Stimulated activated naive CD8-positive, alpha-beta T cell treated with anti-CD3 and anti-CD28 coated beads, Interleukin-15, Interleukin-2, amounts not matched to agents 100 ng/mL and 50 ng/mL, for 24 hours (primary cell): ENCODE data around the gene EIF2B2.

Experiments used
- H3K27ac Mint-ChIP-seq: one replicate; pipeline ENCODE4 v1.8.0; 2021; ENCODE audit warnings: mild to moderate bottlenecking, mixed read lengths
- H3K27me3 Mint-ChIP-seq: one replicate; pipeline ENCODE4 v1.8.0; 2021; ENCODE audit warnings: mixed read lengths
- H3K36me3 Mint-ChIP-seq: one replicate; pipeline ENCODE4 v1.8.0; 2021; ENCODE audit warnings: low read depth, mixed read lengths
- H3K4me1 Mint-ChIP-seq: one replicate; pipeline ENCODE4 v1.8.0; 2021; ENCODE audit warnings: low read depth, mixed read lengths
- H3K4me3 Mint-ChIP-seq: one replicate; pipeline ENCODE4 v1.8.0; 2021; ENCODE audit warnings: mild to moderate bottlenecking, mixed read lengths
- H3K9me3 Mint-ChIP-seq: one replicate; pipeline ENCODE4 v1.8.0; 2021; ENCODE audit warnings: mixed read lengths

Gene EIF2B2

GRCh38 chr14:74963705-74964271 lies 38.9 kb upstream of the EIF2B2 start:
- peaks cover 24% of the 10 kb centered on the region for H3K4me1 Mint-ChIP-seq
- no peaks in the 10 kb centered on the region for H3K36me3 Mint-ChIP-seq
- peaks cover 6% of the 10 kb centered on the region for H3K27me3 Mint-ChIP-seq
- H3K4me3 Mint-ChIP-seq = no peak overlapping the region
- no peaks in the 10 kb centered on the region for H3K9me3 Mint-ChIP-seq
- no peak overlapping the region for H3K27ac Mint-ChIP-seq

- Mint-ChIP-seq H3K36me3 (no peaks in the 10 kb centered on the region), H3K9me3 (no peaks in the 10 kb centered on the region)
These were observed 37.8 kb upstream of the EIF2B2 start for GRCh38 chr14:74964787-74965485.

GRCh38 chr14:74965486-74966153 lies 37.1 kb upstream of the EIF2B2 start:
- Mint-ChIP-seq H3K9me3 (no peaks in the 10 kb centered on the region), H3K27me3 (peaks cover 6% of the 10 kb centered on the region), H3K4me1 (peaks cover 24% of the 10 kb centered on the region), H3K4me3 (no peak overlapping the region), H3K36me3 (no peaks in the 10 kb centered on the region), H3K27ac (no peak overlapping the region)

More at GRCh38 chr14:74964787-74965485, 37.8 kb upstream of the EIF2B2 start:
- no peak overlapping the region for H3K4me3 Mint-ChIP-seq
- H3K27me3 Mint-ChIP-seq = peaks cover 6% of the 10 kb centered on the region
- H3K27ac Mint-ChIP-seq = no peak overlapping the region
- H3K4me1 Mint-ChIP-seq = peaks cover 24% of the 10 kb centered on the region

- H3K36me3 Mint-ChIP-seq = no peaks in the 10 kb centered on the region
These were observed 33.9 kb upstream of the EIF2B2 start for GRCh38 chr14:74968811-74969210.

GRCh38 chr14:74973003-74973653 lies 29.6 kb upstream of the EIF2B2 start:
- Mint-ChIP-seq H3K4me3 (no peak overlapping the region), H3K9me3 (no peaks in the 10 kb centered on the region), H3K27me3 (no peaks in the 10 kb centered on the region), H3K36me3 (no peaks in the 10 kb centered on the region), H3K27ac (no peak overlapping the region), H3K4me1 (no peaks in the 10 kb centered on the region)

More at GRCh38 chr14:74968811-74969210, 33.9 kb upstream of the EIF2B2 start:
- Mint-ChIP-seq H3K4me3 (no peak overlapping the region), H3K9me3 (no peaks in the 10 kb centered on the region), H3K27me3 (peaks cover 6% of the 10 kb centered on the region), H3K27ac (no peak overlapping the region), H3K4me1 (peaks cover 8% of the 10 kb centered on the region)

- H3K27ac Mint-ChIP-seq = no peak overlapping the region
- H3K9me3 Mint-ChIP-seq = no peaks in the 10 kb centered on the region
- H3K27me3 Mint-ChIP-seq = no peaks in the 10 kb centered on the region
- H3K4me1 Mint-ChIP-seq = no peaks in the 10 kb centered on the region
- no peaks in the 10 kb centered on the region for H3K36me3 Mint-ChIP-seq
- no peak overlapping the region for H3K4me3 Mint-ChIP-seq
These were observed 28.8 kb upstream of the EIF2B2 start for GRCh38 chr14:74973905-74974363.

- Mint-ChIP-seq H3K4me3 (no peak overlapping the region), H3K4me1 (no peaks in the 10 kb centered on the region), H3K9me3 (no peaks in the 10 kb centered on the region), H3K27ac (no peak overlapping the region), H3K27me3 (no peaks in the 10 kb centered on the region), H3K36me3 (no peaks in the 10 kb centered on the region)
These were observed 28.2 kb upstream of the EIF2B2 start for GRCh38 chr14:74974364-74975058.

- no peaks in the 10 kb centered on the region for H3K36me3 Mint-ChIP-seq
- H3K4me3 Mint-ChIP-seq = no peak overlapping the region
- no peak overlapping the region for H3K27ac Mint-ChIP-seq
- no peaks in the 10 kb centered on the region for H3K4me1 Mint-ChIP-seq
- H3K27me3 Mint-ChIP-seq = no peaks in the 10 kb centered on the region
- H3K9me3 Mint-ChIP-seq = no peaks in the 10 kb centered on the region
These were observed 27.5 kb upstream of the EIF2B2 start for GRCh38 chr14:74975059-74975810.

- Mint-ChIP-seq H3K27ac (no peak overlapping the region), H3K9me3 (no peaks in the 10 kb centered on the region), H3K27me3 (no peaks in the 10 kb centered on the region), H3K4me3 (no peak overlapping the region), H3K36me3 (no peaks in the 10 kb centered on the region), H3K4me1 (no peaks in the 10 kb centered on the region)
These were observed 26.2 kb upstream of the EIF2B2 start for GRCh38 chr14:74976264-74977113.

GRCh38 chr14:74977164-74977900 lies 25.4 kb upstream of the EIF2B2 start:
- no peak overlapping the region for H3K27ac Mint-ChIP-seq
- H3K4me1 Mint-ChIP-seq = no peaks in the 10 kb centered on the region
- no peaks in the 10 kb centered on the region for H3K36me3 Mint-ChIP-seq
- no peaks in the 10 kb centered on the region for H3K9me3 Mint-ChIP-seq
- H3K27me3 Mint-ChIP-seq = no peaks in the 10 kb centered on the region
- no peak overlapping the region for H3K4me3 Mint-ChIP-seq

- no peak overlapping the region for H3K4me3 Mint-ChIP-seq
- no peaks in the 10 kb centered on the region for H3K9me3 Mint-ChIP-seq
- no peaks in the 10 kb centered on the region for H3K36me3 Mint-ChIP-seq
- no peaks in the 10 kb centered on the region for H3K4me1 Mint-ChIP-seq
- no peaks in the 10 kb centered on the region for H3K27me3 Mint-ChIP-seq
- H3K27ac Mint-ChIP-seq = no peak overlapping the region
These were observed 24.8 kb upstream of the EIF2B2 start for GRCh38 chr14:74977901-74978385.

GRCh38 chr14:74978416-74978947 lies 24.2 kb upstream of the EIF2B2 start:
- Mint-ChIP-seq H3K27me3 (no peaks in the 10 kb centered on the region), H3K4me3 (no peak overlapping the region), H3K9me3 (no peaks in the 10 kb centered on the region), H3K4me1 (no peaks in the 10 kb centered on the region), H3K36me3 (no peaks in the 10 kb centered on the region), H3K27ac (no peak overlapping the region)
